Effector CD4-positive, alpha-beta T cell (primary cell): ENCODE data around the gene KIF3C.
"Not testable (repeated sequence)": the region's sequence is repeated elsewhere in the genome, so short reads cannot be mapped to it uniquely, and the experiment has no call there.

Experiments
- DNase-seq: peaks from one replicate; pipeline ENCODE4 v3.0.0-alpha.2; 2020

The KIF3C gene

GRCh38 chr2:25915411-25915810, 66.9 kb downstream of the KIF3C start:
- not testable (repeated sequence) for DNase-seq

GRCh38 chr2:25913696-25913973, 68.7 kb downstream of the KIF3C start:
- not testable (repeated sequence) for DNase-seq

GRCh38 chr2:25912851-25913695, 69.2 kb downstream of the KIF3C start:
- no peak for DNase-seq

GRCh38 chr2:25909574-25909973, 72.7 kb downstream of the KIF3C start:
- not testable (repeated sequence) for DNase-seq

GRCh38 chr2:25905126-25905525, 77.2 kb downstream of the KIF3C start:
- DNase-seq = no peak

GRCh38 chr2:25903216-25903776, 79.0 kb downstream of the KIF3C start:
- no peak for DNase-seq

- DNase-seq = no peak
Measured at GRCh38 chr2:25899404-25899970, 82.8 kb downstream of the KIF3C start.

GRCh38 chr2:25897506-25897905, 84.8 kb downstream of the KIF3C start:
- no peak for DNase-seq

GRCh38 chr2:25896308-25896707, 86.0 kb downstream of the KIF3C start:
- DNase-seq = not testable (repeated sequence)

- DNase-seq = no peak
Measured at GRCh38 chr2:25895610-25896009, 86.7 kb downstream of the KIF3C start.

GRCh38 chr2:25895018-25895417, 87.3 kb downstream of the KIF3C start:
- no peak for DNase-seq

GRCh38 chr2:25894135-25894830, 88.0 kb downstream of the KIF3C start:
- no peak for DNase-seq

- no peak for DNase-seq
Measured at GRCh38 chr2:25891672-25892071, 90.6 kb downstream of the KIF3C start.

- DNase-seq = no peak
Measured at GRCh38 chr2:25887624-25888242, 94.6 kb downstream of the KIF3C start.

GRCh38 chr2:25885933-25886332, 96.4 kb downstream of the KIF3C start:
- DNase-seq = no peak

GRCh38 chr2:25881764-25882163, 100.5 kb downstream of the KIF3C start:
- DNase-seq = no peak

- no peak for DNase-seq
Measured at GRCh38 chr2:25879133-25879730, 103.1 kb downstream of the KIF3C start.

GRCh38 chr2:25878361-25879132, 103.8 kb downstream of the KIF3C start, which contains the start of gene ASXL2:
ASXL2 (minus strand) TSS chr2:25878487; CDS start chr2:25878222, 265 bp downstream.
- peak; percentile 94 for DNase-seq

GRCh38 chr2:25877431-25878360, 104.6 kb downstream of the KIF3C start:
- peak; percentile 59 for DNase-seq
